Measurements from ENCODE around the gene UGT1A3. TPM values are rescaled to one million over a fixed set of nuclear protein-coding genes. Genes with fewer than 3 reads are reported as not detected.

The UGT1A3 gene
- polyA plus RNA-seq, 1 donor (not counting 4 experiments of a cell fraction or from before 2014, with no cell fraction given): 3.2 TPM

GRCh38 chr2:233814056-233814835, 85.4 kb downstream of the UGT1A3 start:
- no peaks in the 10 kb centered on the region for H3K36me3 ChIP-seq (ENCODE audit: control insufficient read depth in 2 of 2, extremely low read depth in 1 of 2, insufficient read depth in 2 of 2, low read length in 2 of 2)
- no peak for DNase-seq (ENCODE audit: low read depth, low spot score)
- peak; percentile 23 for FAIRE-seq
- peaks cover 8% of the 10 kb centered on the region for H3K27me3 ChIP-seq (ENCODE audit: control insufficient read depth, extremely low read depth, insufficient read depth, low read length)
- dilution Hi-C loops (cut with MboI; ENCODE audit: extremely low pct_ligation_motif_present, low sequenced_read_pairs): no loop called here
- H3K9ac ChIP-seq (ENCODE audit: control insufficient read depth, extremely low read depth, insufficient read depth, low read length): no peak overlapping the region
- no peak overlapping the region for H3K27ac ChIP-seq (ENCODE audit: control insufficient read depth, insufficient read depth, low read length)
- H3K79me2 ChIP-seq (ENCODE audit: control insufficient read depth, insufficient read depth, low read length): no peaks in the 10 kb centered on the region
- no peak overlapping the region for H3K4me3 ChIP-seq (ENCODE audit: control insufficient read depth in 2 of 3, extremely low read depth in 1 of 3, insufficient read depth in 2 of 3, low read depth in 1 of 3, low read length in 3 of 3)
- no peaks in the 10 kb centered on the region for H3K9me3 ChIP-seq (ENCODE audit: control insufficient read depth, low read depth, low read length)
- no peaks in the 10 kb centered on the region for H3K9me1 ChIP-seq (ENCODE audit: control insufficient read depth, extremely low read depth, insufficient read depth, low read length)
- H4K20me1 ChIP-seq (ENCODE audit: control insufficient read depth, extremely low read depth, insufficient read depth, low read length): no peaks in the 10 kb centered on the region
- H3K4me2 ChIP-seq (ENCODE audit: control insufficient read depth, extremely low read depth, insufficient read depth, low read depth, low read length): no peak overlapping the region
- no peaks in the 10 kb centered on the region for H3K4me1 ChIP-seq (ENCODE audit: control insufficient read depth, extremely low read depth, insufficient read depth, low read length)
- TF ChIP-seq CTCF (optimal IDR thresholded peaks at IDR 0.05 in 1 of 3, IDR thresholded peaks at IDR 0.05 in 1 of 3, conservative IDR thresholded peaks at IDR 0.05 in 1 of 3; ENCODE audit: extremely low read depth in 1 of 3, insufficient read depth in 2 of 3, low read length in 3 of 3) (no peak), EZH2 (IDR thresholded peaks at IDR 0.05; ENCODE audit: low read length) (no peak)
- H2AFZ ChIP-seq (ENCODE audit: control insufficient read depth, low read length): no peak overlapping the region

- no peak for FAIRE-seq
- dilution Hi-C loops (cut with MboI; ENCODE audit: extremely low pct_ligation_motif_present, low sequenced_read_pairs): no loop called here
- TF ChIP-seq EZH2 (IDR thresholded peaks at IDR 0.05; ENCODE audit: low read length) (no peak), CTCF (optimal IDR thresholded peaks at IDR 0.05 in 1 of 3, IDR thresholded peaks at IDR 0.05 in 1 of 3, conservative IDR thresholded peaks at IDR 0.05 in 1 of 3; ENCODE audit: extremely low read depth in 1 of 3, insufficient read depth in 2 of 3, low read length in 3 of 3) (no peak)
Observed at GRCh38 chr2:233815861-233816260, 87.0 kb downstream of the UGT1A3 start.

More at GRCh38 chr2:233815861-233816260, 87.0 kb downstream of the UGT1A3 start:
- Histone ChIP-seq H3K9me1 (ENCODE audit: control insufficient read depth, extremely low read depth, insufficient read depth, low read length) (no peaks in the 10 kb centered on the region), H3K4me3 (ENCODE audit: control insufficient read depth in 2 of 3, extremely low read depth in 1 of 3, insufficient read depth in 2 of 3, low read depth in 1 of 3, low read length in 3 of 3) (no peak overlapping the region), H3K9ac (ENCODE audit: control insufficient read depth, extremely low read depth, insufficient read depth, low read length) (no peak overlapping the region), H2AFZ (ENCODE audit: control insufficient read depth, low read length) (no peak overlapping the region), H3K9me3 (ENCODE audit: control insufficient read depth, low read depth, low read length) (no peaks in the 10 kb centered on the region), H3K36me3 (ENCODE audit: control insufficient read depth in 2 of 2, extremely low read depth in 1 of 2, insufficient read depth in 2 of 2, low read length in 2 of 2) (no peaks in the 10 kb centered on the region), H3K27ac (ENCODE audit: control insufficient read depth, insufficient read depth, low read length) (no peak overlapping the region), H3K79me2 (ENCODE audit: control insufficient read depth, insufficient read depth, low read length) (no peaks in the 10 kb centered on the region), H3K4me2 (ENCODE audit: control insufficient read depth, extremely low read depth, insufficient read depth, low read depth, low read length) (no peak overlapping the region), H4K20me1 (ENCODE audit: control insufficient read depth, extremely low read depth, insufficient read depth, low read length) (no peaks in the 10 kb centered on the region), H3K27me3 (ENCODE audit: control insufficient read depth, extremely low read depth, insufficient read depth, low read length) (peaks cover 8% of the 10 kb centered on the region), H3K4me1 (ENCODE audit: control insufficient read depth, extremely low read depth, insufficient read depth, low read length) (no peaks in the 10 kb centered on the region)
- DNase-seq (ENCODE audit: low read depth, low spot score): no peak
